ENCODE data around the gene CYP8B1. TPM values are rescaled to one million over a fixed set of nuclear protein-coding genes. Genes with fewer than 3 reads are reported as not detected.
A peak's percentile ranks its signal among the peaks of the same experiment; 100 is the strongest.

CYP8B1 gene
- total and polyA plus RNA-seq, 2 of the 13 experiments (the other 11 are each of a cell fraction or from before 2014, with no cell fraction given), result 0.58 to 2.0 TPM

GRCh38 chr3:42855547-42856380 lies 19.9 kb downstream of the CYP8B1 start (continued):
- TF ChIP-seq SIX1 (CRISPR knock-in tag; IDR thresholded peaks at IDR 0.05; ENCODE audit: borderline replicate concordance), result peak; percentile 78
- peak; percentile 91 for TF ChIP-seq ISL2 (CRISPR knock-in tag; IDR thresholded peaks at IDR 0.05)
- TF ChIP-seq FOXO4 (CRISPR knock-in tag; conservative IDR thresholded peaks at IDR 0.05), result no peak
- no peak for TF ChIP-seq U2AF1 (optimal IDR thresholded peaks at IDR 0.05; ENCODE audit: low read depth, low read length)
- peak; percentile 45; the same call in 1 of the 2 replicates for TF ChIP-seq ZSCAN5A (CRISPR knock-in tag; IDR thresholded peaks at IDR 0.05; ENCODE audit: borderline replicate concordance)
- peak; percentile 71; the same call in 1 of the 2 replicates for TF ChIP-seq SAP130 (CRISPR knock-in tag; IDR thresholded peaks at IDR 0.05; ENCODE audit: low read depth)
- peak; percentile 94 for TF ChIP-seq GATA4 (IDR thresholded peaks at IDR 0.05; ENCODE audit: borderline replicate concordance, low read depth)
- 0 out of 2 replicates have a peak, but pooled peaks have one; percentile 43 for TF ChIP-seq ZC3H13 (CRISPR knock-in tag; IDR thresholded peaks at IDR 0.05)
- no peak; the same call in 1 of the 2 replicates for TF ChIP-seq MIER2 (CRISPR knock-in tag; IDR thresholded peaks at IDR 0.05)
- TF ChIP-seq FOXO1 (CRISPR knock-in tag; IDR thresholded peaks at IDR 0.05), result peak; percentile 90
- no peak for TF ChIP-seq NFATC3 (CRISPR knock-in tag; IDR thresholded peaks at IDR 0.05)
- no peak for TF ChIP-seq FOSL1 (CRISPR knock-in tag; IDR thresholded peaks at IDR 0.05; ENCODE audit: borderline replicate concordance)
- TF ChIP-seq NCOA5 (CRISPR knock-in tag; IDR thresholded peaks at IDR 0.05), result no peak
- TF ChIP-seq ZBTB7B (CRISPR knock-in tag; IDR thresholded peaks at IDR 0.05), result peak; percentile 54
- TF ChIP-seq RERE (CRISPR knock-in tag; IDR thresholded peaks at IDR 0.05; ENCODE audit: low read depth), result peak; percentile 85
- TF ChIP-seq HNRNPLL (IDR thresholded peaks at IDR 0.05; ENCODE audit: low read depth, low read length, poor library complexity, severe bottlenecking), result no peak
- peak; percentile 91 for TF ChIP-seq IRF2 (CRISPR knock-in tag; IDR thresholded peaks at IDR 0.05)
- TF ChIP-seq POLR2AphosphoS2 (IDR thresholded peaks at IDR 0.05; ENCODE audit: low read depth, low read length), result no peak

All from HepG2 (cell line).